DOHH2 (cell line): ENCODE measurements around the gene RGR.

Source experiments
- EZH2phosphoT487 ChIP-seq: fragments of 200-600 bp; sonication (generic); IDR thresholded peaks from 2 replicates; pipeline ENCODE4 v1.6.1; 2017; ENCODE audit warnings: borderline replicate concordance, mild to moderate bottlenecking, antibody characterized with exemption, low read length, moderate library complexity, mixed read lengths
- TF ChIP-seq, protein P1 (sequence below): fragments of 200-600 bp; sonication (generic); IDR thresholded peaks from one replicate; pipeline ENCODE4 v1.5.1; 2014; ENCODE audit warnings: antibody characterized with exemption, mild to moderate bottlenecking, low read depth, low read length; ENCODE audit not compliant: poor library complexity, severe bottlenecking

DNA sequence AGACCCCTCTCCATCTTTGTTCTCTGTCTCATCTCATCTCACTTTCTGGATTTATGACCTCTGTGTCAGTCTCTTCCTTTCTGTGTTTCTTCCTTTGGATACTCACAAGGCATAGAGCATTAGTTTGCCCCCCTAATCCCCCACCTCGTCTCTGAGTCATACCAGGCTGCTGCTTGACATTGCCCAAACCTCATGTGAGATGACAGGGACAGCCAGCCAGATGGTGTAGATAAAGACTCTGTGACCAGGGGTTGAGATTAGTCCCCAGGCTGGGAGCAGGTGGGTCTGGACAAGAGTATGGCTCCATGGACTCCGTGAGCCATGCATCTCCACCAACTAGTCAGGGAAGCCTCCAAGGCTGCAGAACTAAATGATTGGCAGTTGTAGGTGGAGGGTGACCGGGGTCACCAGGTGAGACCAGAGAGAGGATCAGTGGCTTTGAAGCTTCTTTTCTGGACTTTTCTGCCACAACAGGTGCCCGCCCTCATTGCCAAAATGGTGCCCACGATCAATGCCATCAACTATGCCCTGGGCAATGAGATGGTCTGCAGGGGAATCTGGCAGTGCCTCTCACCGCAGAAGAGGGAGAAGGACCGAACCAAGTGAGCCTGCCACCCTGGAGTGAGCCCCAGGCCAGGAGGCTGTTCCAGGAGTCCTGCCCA is 13.3 kb downstream of the RGR start:
- TF ChIP-seq, protein P1, sequence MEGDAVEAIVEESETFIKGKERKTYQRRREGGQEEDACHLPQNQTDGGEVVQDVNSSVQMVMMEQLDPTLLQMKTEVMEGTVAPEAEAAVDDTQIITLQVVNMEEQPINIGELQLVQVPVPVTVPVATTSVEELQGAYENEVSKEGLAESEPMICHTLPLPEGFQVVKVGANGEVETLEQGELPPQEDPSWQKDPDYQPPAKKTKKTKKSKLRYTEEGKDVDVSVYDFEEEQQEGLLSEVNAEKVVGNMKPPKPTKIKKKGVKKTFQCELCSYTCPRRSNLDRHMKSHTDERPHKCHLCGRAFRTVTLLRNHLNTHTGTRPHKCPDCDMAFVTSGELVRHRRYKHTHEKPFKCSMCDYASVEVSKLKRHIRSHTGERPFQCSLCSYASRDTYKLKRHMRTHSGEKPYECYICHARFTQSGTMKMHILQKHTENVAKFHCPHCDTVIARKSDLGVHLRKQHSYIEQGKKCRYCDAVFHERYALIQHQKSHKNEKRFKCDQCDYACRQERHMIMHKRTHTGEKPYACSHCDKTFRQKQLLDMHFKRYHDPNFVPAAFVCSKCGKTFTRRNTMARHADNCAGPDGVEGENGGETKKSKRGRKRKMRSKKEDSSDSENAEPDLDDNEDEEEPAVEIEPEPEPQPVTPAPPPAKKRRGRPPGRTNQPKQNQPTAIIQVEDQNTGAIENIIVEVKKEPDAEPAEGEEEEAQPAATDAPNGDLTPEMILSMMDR, result no peak
- TF ChIP-seq EZH2phosphoT487, result no peak
